GM19035 (cell line): ENCODE measurements around the gene KAT2A.

Source experiments
- ATAC-seq: cut with Tn5 transposase; IDR thresholded peaks from one replicate; pipeline ENCODE4 v1.9.1; 2021; ENCODE audit not compliant: unreplicated experiment

Gene KAT2A

DNA sequence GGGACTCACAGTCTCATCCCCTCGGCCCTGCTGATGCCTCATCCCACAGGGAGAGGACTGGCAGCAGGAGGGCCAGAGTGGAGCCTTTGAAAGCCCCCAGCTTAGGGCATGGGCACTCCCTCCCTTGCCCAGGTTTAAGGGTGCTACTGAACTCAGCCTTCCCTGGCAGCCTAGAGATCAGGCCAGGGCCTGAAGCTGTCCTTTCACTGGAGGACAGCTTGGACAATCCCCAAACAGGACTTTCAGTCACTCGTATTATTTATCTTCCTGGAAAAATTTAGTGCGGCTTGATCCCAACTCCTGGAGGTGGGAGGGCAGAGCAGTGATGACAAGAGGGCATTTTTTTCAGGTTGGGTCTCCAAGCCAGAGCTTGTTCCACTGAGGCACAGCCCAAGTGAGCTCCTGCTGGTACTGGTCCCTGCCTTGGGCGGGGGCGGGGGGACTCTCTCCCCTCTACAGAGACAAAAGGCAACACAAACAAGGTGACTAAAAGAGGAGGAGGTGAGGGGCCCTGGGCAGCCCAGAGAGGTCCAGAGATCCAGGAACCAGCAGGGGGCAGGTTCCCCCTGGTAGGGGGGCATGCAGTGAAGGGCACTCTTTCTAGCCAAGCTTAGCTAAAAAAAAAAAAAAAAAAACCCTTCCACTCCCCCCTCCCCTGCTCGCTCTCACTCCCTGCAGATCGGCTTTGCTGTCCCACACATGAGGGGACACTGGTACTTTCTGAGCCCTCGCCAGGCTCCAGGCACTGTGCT, 24.6 kb downstream of the KAT2A start:
- ATAC-seq, result no peak

DNA sequence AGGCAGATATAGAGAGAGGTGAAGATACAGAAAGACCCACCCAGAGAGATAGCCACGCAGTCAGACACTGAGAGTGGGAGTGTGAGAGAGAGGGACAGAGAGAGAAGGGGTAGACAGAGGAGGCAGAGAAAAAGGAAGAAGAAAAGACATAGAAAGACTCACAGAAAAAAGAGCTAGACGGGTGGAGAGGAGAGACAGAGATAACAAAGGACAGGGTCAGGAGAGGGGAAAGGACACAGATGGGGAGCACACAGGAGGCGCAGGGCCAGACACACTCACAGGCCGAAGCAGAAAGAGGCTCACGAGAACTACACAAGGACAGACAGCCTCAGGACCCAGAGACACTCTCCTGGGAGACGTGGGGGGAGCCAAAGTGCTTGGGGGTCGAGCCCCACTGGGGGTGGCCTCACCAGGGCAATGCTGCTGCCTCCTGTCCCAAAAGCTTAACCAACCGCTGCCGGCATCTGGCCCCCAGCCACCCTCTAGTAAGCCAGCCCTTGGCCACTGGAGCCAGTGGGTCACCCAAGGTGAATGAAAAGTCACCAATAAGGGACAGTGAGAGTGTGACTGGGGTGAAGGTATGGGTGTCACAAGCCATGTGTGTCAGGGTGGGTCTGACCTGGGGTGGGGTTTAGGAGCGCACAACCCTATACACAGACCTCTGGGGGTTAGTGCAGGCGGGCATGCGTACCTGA, 26.6 kb downstream of the KAT2A start:
- ATAC-seq, result no peak

DNA sequence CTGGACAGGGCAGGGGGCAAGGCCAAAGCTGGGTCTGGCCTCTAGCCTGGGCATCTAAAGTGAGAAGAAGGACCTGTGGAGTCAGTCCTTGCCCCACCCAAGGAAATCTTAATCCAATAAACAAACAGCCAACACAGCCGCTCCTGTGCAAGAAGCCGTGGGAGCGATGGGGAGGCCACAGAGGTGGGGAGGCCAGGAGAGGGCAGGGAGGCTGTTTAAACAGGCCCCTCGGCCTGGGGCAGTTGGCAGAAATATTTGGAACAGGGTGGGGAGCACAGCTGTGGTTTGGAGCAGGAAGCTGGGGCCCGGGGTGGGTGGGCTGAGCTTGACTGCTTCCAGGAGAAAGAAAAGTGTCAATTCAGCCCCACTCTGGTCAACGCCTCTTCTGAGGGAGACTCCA, 28.2 kb downstream of the KAT2A start:
- ATAC-seq, result no peak

DNA sequence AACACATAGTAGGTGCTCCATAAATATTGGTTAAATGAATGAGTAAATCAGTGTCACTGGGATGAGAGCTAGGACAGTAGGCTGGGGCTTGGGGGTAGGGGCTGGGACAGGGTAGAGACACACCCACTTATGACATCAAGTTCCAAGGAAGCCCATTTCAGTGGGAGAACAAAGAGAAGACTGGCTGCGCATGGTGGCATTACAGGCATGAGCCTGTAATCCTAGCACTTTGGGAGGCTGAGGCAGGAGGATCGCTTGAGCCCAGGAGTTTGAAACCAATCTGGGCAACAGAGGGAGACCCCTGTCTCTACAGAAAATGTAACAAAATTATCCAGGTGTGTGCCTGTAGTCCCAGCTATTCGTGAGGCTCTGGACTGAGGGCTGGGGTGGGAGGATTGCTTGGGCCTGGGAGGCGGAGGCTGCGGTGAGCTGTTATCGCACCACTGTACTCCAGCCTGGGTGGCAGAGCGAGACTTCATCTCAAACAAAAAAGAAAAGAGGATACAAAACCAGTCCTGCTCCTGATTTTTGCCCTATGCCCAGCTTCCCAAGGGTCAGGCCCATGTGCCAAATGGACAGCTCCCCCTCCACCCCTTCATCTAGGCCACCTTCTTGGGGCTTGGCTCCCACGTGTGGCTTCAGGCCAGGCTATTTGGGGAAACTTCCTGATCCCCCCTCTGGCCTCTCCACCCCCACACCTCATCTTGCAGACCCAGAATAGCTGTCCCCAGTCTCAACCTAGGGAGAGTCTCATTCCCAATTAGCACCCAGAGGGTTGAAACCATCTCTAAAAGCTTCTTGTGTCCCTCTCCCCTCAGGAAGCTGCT, 30.0 kb downstream of the KAT2A start:
- ATAC-seq, result no peak

DNA sequence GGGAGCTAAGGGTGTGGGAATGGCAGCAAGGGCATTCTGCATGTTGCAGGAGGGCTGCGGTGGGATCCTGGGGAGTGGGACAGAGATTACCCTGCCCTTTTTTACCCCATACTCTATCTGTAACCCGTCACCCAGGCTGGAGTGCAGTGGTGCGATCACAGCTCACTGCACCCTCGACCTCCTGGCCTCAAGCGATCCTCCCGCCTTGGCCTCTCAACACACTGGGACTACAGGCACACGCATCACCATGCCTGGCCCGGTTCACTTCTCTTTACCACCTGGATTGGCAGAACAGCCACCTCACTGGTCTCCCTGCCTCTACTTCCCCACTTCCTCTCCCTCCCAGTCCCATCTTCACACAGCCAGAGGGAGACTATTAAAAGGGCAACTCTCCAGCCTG, 32.4 kb downstream of the KAT2A start:
- ATAC-seq, result no peak

DNA sequence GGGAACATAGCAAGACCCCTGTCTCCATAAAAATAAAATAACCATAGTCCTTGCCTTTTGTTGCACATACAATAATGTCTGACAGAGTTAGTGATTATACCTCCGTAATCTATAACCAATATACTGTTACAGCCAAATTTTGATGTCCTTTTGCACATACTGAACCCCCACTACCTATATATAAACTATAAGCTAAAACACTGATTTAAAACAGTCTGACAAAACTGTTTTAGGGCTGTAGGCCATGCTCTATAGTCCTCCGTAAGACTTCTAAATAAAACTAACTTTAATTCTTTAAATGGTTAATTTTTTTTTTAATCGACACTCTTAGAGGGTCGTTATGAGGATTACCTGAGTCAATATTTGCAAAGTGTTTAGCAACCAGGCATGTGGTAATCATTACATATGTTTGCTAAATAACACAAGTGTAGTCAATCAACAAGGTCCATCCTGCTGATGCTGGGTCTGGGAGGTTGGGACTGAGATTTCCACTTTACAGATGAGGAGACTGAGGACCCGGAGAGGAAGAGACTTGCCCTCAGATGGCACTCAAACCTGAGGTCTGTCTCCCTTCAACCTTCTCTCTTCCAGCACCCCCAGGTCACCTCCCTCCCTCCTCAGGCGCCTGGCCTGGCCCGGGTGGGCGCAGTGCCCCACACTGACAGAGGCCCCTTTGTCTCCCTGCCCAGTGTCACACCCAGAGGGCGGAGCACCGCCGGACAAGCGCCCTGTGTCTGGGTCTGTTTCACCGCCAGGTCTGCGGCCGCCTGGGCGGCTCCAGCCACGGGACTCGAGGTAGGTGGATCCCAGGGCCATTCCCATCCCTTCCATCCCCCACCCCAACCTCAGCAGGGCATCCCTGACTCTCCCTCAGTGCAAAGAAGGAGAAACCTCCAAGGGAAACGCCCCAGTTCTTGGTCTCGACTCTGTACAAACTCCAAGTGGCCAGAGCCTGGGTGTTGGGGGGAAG, 33.1 kb downstream of the KAT2A start:
- ATAC-seq, result no peak

DNA sequence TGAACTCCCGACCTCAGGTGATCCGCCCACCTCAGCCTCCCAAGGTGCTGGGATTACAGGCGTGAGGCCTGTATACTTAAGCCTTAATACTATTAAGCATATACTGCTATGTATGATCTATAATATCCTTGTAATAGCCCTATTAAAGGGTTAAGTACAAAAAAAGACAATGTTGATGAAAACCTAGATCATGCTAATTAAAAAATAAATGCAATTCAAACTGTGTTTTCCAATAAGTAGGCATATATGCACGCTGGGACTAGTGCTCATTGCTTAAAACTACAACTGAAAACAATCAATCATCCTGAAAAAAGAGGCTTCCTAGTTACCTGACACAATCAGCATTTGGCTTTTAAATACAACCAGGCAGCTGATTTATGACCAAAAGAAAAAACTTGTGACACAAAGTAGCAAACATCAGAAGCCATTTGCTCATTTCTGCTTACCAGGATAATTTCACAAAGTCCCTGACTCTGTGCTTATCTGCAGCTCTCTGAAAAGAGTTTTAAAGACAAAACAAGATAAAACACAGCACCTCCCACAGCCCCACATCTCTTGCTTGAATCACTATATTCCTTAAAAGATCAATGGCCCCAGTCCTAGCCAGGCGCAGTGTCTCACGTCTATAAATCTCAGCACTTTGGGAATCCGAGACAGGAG, 34.0 kb downstream of the KAT2A start:
- no peak for ATAC-seq

DNA sequence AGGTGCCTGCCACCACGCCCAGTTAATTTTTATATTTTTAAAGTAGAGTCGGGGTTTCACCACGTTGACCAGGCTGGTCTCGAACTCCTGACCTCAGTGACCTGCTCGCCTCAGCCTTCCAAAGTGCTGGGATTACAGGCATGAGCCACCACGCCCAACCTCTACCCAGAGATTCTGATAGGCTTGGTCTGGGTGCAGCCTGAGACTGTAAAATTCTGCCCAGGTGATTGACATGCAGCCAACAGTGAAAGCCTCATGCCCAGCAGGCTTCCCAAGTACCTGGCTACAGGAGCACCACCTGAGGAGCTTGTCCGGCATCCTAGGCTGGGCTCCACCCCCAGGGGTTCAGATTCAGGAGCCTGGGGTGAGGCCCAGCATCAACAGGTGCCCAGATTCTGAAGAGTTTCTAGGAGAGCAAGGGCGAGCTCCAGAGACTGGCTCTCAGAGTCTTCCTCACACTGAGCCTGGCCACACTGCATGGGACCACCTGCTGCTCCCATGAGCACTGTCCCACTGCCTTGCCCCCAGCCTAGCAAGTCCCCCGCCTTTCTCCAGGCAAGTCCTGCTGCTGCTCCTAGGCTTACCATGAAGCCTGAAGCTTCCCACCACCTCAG, 39.5 kb downstream of the KAT2A start:
- ATAC-seq, result no peak

DNA sequence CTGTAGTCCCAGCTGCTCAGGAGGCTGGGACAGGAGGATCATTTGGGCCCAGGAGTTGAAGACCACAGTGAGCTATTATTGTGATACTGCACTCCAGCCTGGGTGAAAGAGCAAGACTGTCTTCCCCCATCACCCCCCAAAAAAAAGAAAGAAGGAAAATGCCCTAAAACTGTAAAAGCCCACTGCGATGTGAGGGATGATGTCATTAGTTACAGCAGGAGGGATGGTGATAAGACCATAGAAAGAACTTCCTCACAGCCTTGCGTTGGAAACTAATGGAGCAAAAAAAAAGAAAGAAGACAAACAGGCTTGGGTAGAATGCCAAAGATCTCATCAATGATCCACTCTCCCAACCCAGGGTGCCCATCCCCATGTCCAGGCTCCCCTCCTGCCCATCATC, 41.6 kb downstream of the KAT2A start:
- no peak for ATAC-seq

DNA sequence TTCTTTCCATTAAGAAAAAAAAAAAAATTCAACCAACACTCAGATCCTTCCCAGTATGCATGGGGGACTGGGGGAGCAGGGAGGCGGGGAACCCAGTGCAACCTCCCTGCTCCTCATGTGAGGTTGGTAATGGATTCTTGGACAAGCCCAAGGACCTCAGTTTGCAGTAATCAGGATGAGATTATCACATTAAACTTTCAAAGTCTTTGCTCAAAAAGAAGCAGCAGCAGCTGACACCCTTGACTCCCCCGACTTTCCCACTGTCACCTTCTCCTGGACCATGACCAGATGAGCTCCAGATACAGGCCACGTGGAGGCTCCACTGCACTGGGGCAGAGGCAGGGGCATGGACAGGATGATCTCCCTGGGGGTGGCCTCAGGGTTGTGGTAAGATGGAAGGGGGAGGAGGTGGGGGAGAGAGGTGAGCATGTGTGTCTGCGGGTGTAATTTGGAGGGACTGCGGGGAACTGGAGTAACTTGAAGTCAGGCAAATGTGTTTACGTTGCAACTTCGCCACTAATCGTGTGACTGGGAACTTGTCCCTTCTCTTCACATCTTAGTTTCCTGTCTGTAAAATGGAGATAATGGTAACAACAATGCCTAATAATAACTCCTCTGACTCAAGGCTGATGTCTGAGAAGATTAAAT, 42.6 kb downstream of the KAT2A start:
- ATAC-seq, result no peak

DNA sequence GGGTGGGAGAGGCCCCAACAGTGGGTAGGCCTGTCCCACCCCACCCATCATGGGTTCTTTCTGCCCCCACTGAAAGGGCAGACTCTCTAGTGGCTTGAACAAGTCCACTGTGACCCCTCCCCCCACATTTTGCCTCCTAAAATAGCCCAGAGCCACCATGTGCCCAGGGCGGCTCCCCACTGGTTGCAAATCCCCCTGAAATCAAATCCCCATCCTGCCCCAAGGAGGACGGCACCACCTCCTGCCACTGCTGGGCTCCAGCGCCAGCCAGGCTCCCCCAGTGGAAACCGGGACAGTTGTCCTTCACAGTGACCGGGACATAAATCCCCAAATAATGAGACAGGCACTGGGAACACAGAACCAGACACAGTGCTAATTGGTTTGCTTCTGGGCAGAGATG, 43.4 kb downstream of the KAT2A start:
- no peak for ATAC-seq

DNA sequence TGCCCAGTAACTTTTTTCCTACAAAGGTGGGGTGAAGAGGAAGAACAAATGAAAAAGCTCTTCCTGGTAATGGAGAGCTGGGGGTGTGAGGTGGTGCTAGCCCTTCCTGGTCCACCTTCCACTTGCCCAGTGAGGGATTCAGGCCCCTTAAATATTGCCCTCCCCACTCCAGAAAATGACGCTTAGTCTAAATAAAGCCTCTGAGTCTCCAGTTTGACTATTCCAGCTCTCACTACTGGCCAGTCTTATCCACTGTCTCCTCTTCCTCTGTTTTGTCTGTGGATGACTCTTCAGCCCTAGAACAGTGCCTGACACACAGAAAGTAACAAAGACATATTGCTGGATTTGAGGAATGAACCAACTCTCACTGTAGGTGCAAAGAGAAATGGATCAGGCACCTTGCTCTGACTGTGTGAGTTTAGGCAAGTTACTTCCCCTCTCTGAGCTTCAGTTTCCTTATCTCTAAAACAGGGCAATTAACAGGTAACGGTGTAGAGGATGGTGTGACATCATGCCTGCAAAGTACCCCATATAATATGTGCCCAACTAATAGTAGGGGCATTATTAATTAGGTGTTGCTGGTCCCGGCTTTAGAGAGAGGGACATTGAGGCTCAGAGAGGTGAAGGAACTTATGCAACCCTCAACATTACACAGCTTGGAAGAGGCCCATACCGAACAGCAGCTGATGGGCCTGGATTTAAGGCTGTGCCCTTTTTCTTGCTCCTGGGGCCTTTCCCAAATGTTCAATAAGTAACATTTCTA, 44.2 kb downstream of the KAT2A start:
- no peak for ATAC-seq

DNA sequence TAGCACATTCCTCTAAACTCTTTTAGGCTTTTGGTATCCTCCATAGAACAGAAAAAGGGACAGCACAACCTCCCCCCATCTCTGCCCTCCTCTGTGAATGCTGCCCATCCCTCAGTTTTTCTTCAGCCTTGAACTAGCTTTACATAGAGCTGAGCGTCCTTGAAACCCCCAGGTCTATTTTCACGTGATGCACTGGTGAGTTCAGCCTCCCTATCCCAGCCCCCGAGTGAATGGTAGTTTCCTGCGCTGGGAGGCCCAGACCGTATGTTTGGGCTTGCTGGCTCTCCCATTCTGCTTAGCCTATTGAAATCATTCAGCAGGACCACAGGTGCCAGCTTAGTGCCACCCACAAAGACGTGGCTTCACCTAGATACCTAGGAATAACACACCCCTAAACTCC, 45.4 kb downstream of the KAT2A start:
- ATAC-seq, result no peak

DNA sequence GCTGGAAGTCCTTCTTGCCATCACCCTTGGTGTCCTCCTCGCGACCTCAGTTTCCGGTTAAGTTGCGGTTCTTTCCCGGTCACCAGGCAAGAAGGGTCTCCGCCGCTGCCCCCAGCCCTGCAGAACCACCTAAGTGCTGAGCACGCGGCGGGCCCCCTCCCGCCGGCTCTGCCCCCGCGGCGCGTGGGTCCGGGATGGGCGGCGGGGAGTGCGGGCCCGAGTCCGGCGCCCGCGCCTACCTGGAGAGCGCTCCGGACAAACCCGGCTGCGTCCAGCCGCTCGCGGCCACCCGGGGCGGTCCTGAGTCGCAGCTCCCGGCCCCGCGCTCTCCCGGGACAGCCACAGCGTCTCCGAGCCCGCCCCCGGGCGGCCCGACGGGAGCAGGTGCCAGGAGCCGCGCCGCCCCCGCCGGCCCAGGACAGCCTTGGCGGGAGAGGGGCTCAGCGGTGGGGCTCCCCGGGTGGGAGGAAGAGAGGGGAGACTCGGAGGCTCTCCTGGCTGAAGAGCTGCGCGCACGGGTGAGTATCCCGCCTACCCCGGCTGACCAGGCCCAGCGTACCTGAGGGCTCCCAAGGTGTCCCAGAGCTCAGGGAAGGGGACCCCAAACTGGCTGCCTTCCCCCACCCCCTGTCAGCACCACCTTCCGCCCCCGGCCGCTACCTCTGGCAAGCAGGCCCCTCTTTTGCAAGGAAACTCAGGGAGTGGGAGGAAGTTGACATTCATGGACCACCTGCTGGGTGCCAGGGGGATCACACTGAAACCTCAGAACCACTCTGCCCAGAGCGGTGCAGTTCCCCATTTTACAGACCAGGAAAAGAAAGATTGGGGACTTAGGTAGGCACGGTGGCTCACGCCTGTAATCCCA, 48.6 kb downstream of the KAT2A start:
- no peak for ATAC-seq

DNA sequence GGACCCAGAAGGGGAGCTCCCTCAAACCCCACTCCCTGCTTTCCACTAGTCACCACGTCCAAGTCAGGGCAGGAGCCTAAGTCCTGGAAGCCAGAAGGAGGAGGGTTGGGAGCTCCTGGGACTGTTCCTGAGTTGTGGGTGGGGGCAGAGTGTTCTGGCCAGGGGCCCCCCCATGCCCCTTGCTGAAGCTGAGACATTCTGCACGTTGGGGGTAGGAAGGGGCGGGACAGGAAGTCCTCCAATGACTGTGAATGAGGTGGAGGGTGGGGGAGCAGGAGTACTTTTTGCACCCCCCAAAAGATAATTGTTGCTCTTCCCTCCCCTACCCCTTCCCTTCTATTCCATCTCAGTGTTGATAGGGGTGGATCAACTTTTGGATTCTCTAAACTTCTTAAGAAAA, 49.4 kb downstream of the KAT2A start:
- no peak for ATAC-seq

DNA sequence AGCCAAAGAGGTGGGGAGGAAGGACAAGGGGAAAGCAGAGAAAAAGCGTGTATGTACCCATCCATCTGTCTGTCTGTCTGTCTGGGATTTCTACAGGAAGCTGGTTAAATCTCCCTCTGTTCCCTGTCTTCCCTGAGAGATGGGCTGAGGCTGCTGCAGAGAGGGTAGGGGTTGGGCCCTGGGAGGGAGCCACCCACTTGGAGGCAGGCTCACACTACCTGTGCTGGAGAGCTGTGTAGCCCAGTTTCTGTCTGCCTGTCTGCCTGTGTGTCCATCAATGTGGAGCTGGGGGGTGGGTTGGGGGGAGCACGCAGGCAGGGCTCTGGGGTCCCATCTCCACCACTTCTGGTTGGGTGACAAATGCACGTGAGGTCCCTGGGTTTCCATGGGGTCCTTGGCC, 52.2 kb downstream of the KAT2A start:
- no peak for ATAC-seq

DNA sequence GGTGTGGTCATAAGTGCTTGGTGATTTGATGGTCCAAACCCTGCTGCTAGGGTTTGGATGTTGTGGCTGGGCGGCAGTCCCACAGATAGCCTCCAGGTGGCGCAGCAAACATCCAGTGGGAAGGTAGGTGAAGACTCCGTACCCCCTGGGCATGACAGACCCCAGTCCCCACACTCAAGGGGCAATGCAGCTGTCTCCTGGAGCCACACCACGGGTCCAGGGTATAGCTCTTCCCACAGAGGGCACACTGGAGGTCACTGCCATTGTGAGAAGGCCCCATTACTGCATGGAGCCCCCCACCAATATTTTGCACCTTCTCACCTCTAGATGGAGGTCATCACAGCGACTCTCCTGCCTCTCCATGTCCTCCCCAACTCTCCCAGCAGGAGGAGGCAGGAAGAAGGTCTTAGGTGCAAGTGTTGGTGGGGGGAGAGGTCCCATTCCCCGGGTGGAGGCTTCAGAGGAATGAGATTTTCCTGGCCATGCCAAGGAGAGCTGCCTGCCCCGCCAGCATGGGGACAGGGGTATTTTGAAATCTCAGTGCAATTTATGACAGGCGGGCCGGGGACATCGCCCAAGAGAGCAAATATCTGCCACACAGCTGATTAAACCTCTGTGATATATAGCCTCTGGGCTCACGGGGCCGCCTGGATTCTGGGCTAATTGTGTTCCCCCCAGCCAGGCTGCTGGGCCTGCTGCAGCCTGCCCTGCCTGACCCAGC, 53.6 kb downstream of the KAT2A start:
- ATAC-seq, result no peak
